Transverse colon (tissue), 3 donors: Measurements from ENCODE around the gene DGKD.

Source experiments
- EP300 ChIP-seq: sonication (generic); formaldehyde crosslinking; IDR thresholded peaks from one replicate; pipeline ENCODE4 v1.6.1; 2017; ENCODE audit warnings: antibody characterized with exemption, low read depth
- POLR2A ChIP-seq: fragments of 450-650 bp; IDR thresholded peaks from one replicate; pipeline ENCODE4 v1.6.1; 2016; ENCODE audit warnings: antibody characterized with exemption, mild to moderate bottlenecking, moderate library complexity
- TF ChIP-seq, protein P1 (sequence below), 5 experiments: fragments of 200-600 bp in 3 of 5; fragments of 450-650 bp in 2 of 5; sonication (generic) in 3 of 5; IDR thresholded peaks; 1 replicate in 2 of 5; 2 replicates in 3 of 5; pipeline ENCODE4 v1.5.1; 2016 to 2017; ENCODE audit warnings: antibody characterized with exemption in 5 of 5, inconsistent platforms in 3 of 5, mild to moderate bottlenecking in 2 of 5, moderate library complexity in 1 of 5

DNA sequence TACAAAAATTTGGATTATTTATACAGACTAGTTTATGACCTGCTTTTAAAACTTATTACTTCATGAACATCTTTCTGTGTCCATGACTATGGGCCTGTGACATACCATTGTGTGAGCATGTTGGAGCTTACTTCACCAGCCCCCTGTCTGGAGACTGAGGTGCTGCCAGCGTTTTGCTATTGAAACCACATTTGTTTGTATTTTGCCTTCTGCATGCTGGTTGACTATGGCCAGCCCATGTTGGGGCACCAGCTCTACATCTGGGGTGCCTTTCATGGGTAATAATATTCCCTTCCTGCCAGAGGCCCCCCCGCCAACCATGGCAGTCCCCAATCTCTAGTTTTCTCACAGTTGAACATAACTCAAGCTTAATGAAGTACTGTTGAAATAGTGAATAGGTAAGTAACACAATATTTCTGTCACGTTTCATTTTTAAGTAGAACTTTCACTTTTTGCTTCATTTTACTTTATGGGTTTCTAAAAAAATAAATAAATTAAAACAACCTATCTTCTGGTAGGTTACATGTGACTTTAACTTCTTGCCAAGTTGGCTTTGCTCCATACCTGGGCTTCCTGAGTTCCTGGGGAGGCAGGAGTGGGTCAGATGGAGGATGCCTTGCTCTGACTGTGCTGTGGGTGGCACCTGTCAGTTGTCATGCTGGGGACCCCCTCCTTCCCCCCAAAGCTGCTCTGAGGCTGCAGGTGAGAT lies 63.9 kb downstream of the DGKD start:
- TF ChIP-seq, protein P1, sequence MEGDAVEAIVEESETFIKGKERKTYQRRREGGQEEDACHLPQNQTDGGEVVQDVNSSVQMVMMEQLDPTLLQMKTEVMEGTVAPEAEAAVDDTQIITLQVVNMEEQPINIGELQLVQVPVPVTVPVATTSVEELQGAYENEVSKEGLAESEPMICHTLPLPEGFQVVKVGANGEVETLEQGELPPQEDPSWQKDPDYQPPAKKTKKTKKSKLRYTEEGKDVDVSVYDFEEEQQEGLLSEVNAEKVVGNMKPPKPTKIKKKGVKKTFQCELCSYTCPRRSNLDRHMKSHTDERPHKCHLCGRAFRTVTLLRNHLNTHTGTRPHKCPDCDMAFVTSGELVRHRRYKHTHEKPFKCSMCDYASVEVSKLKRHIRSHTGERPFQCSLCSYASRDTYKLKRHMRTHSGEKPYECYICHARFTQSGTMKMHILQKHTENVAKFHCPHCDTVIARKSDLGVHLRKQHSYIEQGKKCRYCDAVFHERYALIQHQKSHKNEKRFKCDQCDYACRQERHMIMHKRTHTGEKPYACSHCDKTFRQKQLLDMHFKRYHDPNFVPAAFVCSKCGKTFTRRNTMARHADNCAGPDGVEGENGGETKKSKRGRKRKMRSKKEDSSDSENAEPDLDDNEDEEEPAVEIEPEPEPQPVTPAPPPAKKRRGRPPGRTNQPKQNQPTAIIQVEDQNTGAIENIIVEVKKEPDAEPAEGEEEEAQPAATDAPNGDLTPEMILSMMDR (IDR thresholded peaks at IDR 0.05), result no peak
- no peak for TF ChIP-seq POLR2A
- TF ChIP-seq EP300, result no peak
